HepG2 (cell line): ENCODE measurements around the gene CAMK2A.

Experiments used
- CCAR2 ChIP-seq: fragments of 200-400 bp; formaldehyde crosslinking; optimal IDR thresholded peaks from 2 replicates; pipeline ENCODE3; 2018; ENCODE audit warnings: low read depth, mild to moderate bottlenecking, low read length, moderate library complexity
- CTCF ChIP-seq: sonication (generic); formaldehyde crosslinking; IDR thresholded peaks from 2 replicates; pipeline ENCODE4 v1.5.0; 2020; ENCODE audit warnings: mild to moderate bottlenecking, missing genetic modification reagents, moderate library complexity
- HMG20B ChIP-seq: conservative IDR thresholded peaks from 2 replicates; pipeline ENCODE4 v1.6.1; 2016; ENCODE audit warnings: missing genetic modification reagents, missing compliant biosample characterization
- MAZ ChIP-seq, 2 experiments: sonication (generic) in 1 of 2; formaldehyde crosslinking in 1 of 2; IDR thresholded peaks; 2 replicates each; pipeline versions ENCODE4 v1.5.0 to v1.6.1; 2012 to 2020; ENCODE audit warnings: low read depth in 2 of 2, mild to moderate bottlenecking in 2 of 2, borderline replicate concordance in 1 of 2, improper control_type of control experiment in 1 of 2, low read length in 1 of 2, missing genetic modification reagents in 1 of 2, moderate library complexity in 1 of 2
- RFXANK ChIP-seq: IDR thresholded peaks from 2 replicates; pipeline ENCODE4 v1.6.1; 2016
- SP2 ChIP-seq: sonication (generic); formaldehyde crosslinking; IDR thresholded peaks from 2 replicates; pipeline ENCODE4 v1.5.1; 2020; ENCODE audit warnings: mild to moderate bottlenecking, missing genetic modification reagents
- USF2 ChIP-seq, 2 experiments: sonication (generic) in 1 of 2; formaldehyde crosslinking in 1 of 2; IDR thresholded peaks; 2 replicates each; pipeline versions ENCODE4 v1.5.1 to v1.6.1; 2011 to 2020; ENCODE audit warnings: borderline replicate concordance in 1 of 2, low read depth in 1 of 2, low read length in 1 of 2, mild to moderate bottlenecking in 1 of 2, missing genetic modification reagents in 1 of 2, moderate library complexity in 1 of 2
- ZBTB1 ChIP-seq: sonication (generic); formaldehyde crosslinking; IDR thresholded peaks from 2 replicates; pipeline ENCODE4 v1.4.0; 2020; ENCODE audit warnings: missing genetic modification reagents, borderline replicate concordance
- TF ChIP-seq, protein P1 (sequence below): sonication (generic); formaldehyde crosslinking; IDR thresholded peaks from 2 replicates; pipeline ENCODE4 v1.4.0; 2020; ENCODE audit warnings: mild to moderate bottlenecking, missing genetic modification reagents

DNA sequence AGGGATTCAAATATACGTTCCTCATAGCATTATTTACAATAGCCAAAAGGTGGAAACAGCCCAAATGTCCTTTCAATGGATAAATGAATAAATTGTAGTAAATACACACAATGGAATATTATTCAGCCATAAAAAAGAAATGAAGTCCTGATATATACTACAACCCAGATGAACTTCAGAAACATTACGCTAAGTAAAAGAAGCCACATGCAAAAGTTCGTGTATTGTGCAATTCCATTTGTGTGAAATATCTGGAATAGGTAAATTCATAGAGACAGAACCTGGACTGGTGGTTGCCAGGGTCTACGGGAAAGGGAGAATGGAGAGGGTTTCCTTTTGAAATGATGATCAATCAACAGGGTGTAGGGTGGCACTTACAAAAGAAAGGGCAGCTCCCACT is 25.7 kb upstream of the CAMK2A start:
- no peak for TF ChIP-seq MAZ (IDR thresholded peaks at IDR 0.05; ENCODE audit: borderline replicate concordance, low read depth, low read length)
- no peak for TF ChIP-seq MAZ (CRISPR knock-in tag; IDR thresholded peaks at IDR 0.05; ENCODE audit: low read depth)
- TF ChIP-seq USF2 (IDR thresholded peaks at IDR 0.05; ENCODE audit: low read depth, low read length): no peak
- TF ChIP-seq USF2 (CRISPR knock-in tag; IDR thresholded peaks at IDR 0.05; ENCODE audit: borderline replicate concordance): no peak
- TF ChIP-seq RFXANK (CRISPR knock-in tag): no peak
- TF ChIP-seq HMG20B (CRISPR knock-in tag): no peak
- no peak for TF ChIP-seq ZBTB1 (CRISPR knock-in tag)
- TF ChIP-seq, protein P1, sequence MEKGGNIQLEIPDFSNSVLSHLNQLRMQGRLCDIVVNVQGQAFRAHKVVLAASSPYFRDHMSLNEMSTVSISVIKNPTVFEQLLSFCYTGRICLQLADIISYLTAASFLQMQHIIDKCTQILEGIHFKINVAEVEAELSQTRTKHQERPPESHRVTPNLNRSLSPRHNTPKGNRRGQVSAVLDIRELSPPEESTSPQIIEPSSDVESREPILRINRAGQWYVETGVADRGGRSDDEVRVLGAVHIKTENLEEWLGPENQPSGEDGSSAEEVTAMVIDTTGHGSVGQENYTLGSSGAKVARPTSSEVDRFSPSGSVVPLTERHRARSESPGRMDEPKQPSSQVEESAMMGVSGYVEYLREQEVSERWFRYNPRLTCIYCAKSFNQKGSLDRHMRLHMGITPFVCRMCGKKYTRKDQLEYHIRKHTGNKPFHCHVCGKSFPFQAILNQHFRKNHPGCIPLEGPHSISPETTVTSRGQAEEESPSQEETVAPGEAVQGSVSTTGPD (CRISPR knock-in tag): no peak
- TF ChIP-seq CTCF: no peak
- TF ChIP-seq CCAR2: no peak
- TF ChIP-seq SP2 (CRISPR knock-in tag): no peak
